ENCODE data around the gene ZNF329. TPM values are rescaled to one million over a fixed set of nuclear protein-coding genes. Genes with fewer than 3 reads are reported as not detected.
A peak's percentile ranks its signal among the peaks of the same experiment; 100 is the strongest.

The ZNF329 gene
- total and polyA plus RNA-seq, 2 donors (not counting 1 experiment from before 2014, with no cell fraction given), result 6.8 to 21.1 TPM

DNA sequence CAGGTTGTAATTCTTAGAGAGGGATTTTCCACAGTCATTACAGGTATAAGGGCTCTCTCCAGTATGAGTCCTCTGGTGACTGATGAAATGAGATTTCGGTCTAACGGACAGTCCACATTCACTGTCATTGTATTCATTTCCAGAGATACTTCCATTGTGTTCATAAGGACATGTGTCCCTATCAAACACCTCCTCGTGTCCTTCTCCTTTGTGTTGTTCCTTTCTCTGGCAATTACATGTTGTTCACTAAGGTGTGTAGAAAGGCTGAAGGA lies 42.1 kb downstream of the ZNF329 start:
- H3K79me2 ChIP-seq (ENCODE audit: control insufficient read depth, insufficient read depth, low read length), result no peaks in the 10 kb centered on the region
- H3K9me3 ChIP-seq (ENCODE audit: control insufficient read depth, insufficient read depth, low read depth, low read length), result peaks cover 2% of the 10 kb centered on the region
- no peak overlapping the region for H3K4me3 ChIP-seq (replicated peaks in 1 of 4; ENCODE audit: control extremely low read depth in 1 of 4, insufficient read depth in 1 of 4, low read depth in 3 of 4, low read length in 4 of 4)
- H3K27ac ChIP-seq (ENCODE audit: insufficient read depth, low read length), result no peak overlapping the region
- TF ChIP-seq EZH2 (IDR thresholded peaks at IDR 0.05; ENCODE audit: low read length, missing control alignments), result no peak
- TF ChIP-seq, protein P1, sequence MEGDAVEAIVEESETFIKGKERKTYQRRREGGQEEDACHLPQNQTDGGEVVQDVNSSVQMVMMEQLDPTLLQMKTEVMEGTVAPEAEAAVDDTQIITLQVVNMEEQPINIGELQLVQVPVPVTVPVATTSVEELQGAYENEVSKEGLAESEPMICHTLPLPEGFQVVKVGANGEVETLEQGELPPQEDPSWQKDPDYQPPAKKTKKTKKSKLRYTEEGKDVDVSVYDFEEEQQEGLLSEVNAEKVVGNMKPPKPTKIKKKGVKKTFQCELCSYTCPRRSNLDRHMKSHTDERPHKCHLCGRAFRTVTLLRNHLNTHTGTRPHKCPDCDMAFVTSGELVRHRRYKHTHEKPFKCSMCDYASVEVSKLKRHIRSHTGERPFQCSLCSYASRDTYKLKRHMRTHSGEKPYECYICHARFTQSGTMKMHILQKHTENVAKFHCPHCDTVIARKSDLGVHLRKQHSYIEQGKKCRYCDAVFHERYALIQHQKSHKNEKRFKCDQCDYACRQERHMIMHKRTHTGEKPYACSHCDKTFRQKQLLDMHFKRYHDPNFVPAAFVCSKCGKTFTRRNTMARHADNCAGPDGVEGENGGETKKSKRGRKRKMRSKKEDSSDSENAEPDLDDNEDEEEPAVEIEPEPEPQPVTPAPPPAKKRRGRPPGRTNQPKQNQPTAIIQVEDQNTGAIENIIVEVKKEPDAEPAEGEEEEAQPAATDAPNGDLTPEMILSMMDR (conservative IDR thresholded peaks at IDR 0.05 in 1 of 2, IDR thresholded peaks at IDR 0.05 in 1 of 2; ENCODE audit: low read depth in 1 of 2, low read length in 2 of 2), result no peak
- H4K20me1 ChIP-seq (ENCODE audit: control insufficient read depth, extremely low read depth, insufficient read depth, low read length), result no peaks in the 10 kb centered on the region
- no peak for DNase-seq (ENCODE audit: low read depth in 2 of 2)
- no peak overlapping the region for H2AFZ ChIP-seq (ENCODE audit: low read length)
- H3K36me3 ChIP-seq (ENCODE audit: control insufficient read depth, insufficient read depth, low read length), result no peaks in the 10 kb centered on the region
- no peak overlapping the region for H3K4me2 ChIP-seq (ENCODE audit: extremely low read depth, insufficient read depth, low read length)
- no peaks in the 10 kb centered on the region for H3K4me1 ChIP-seq (ENCODE audit: control insufficient read depth, extremely low read depth, insufficient read depth, low read length)
- H3K27me3 ChIP-seq (ENCODE audit: control insufficient read depth, insufficient read depth, low read length), result no peaks in the 10 kb centered on the region
- H3K9ac ChIP-seq (ENCODE audit: insufficient read depth, low read length), result no peak overlapping the region

DNA sequence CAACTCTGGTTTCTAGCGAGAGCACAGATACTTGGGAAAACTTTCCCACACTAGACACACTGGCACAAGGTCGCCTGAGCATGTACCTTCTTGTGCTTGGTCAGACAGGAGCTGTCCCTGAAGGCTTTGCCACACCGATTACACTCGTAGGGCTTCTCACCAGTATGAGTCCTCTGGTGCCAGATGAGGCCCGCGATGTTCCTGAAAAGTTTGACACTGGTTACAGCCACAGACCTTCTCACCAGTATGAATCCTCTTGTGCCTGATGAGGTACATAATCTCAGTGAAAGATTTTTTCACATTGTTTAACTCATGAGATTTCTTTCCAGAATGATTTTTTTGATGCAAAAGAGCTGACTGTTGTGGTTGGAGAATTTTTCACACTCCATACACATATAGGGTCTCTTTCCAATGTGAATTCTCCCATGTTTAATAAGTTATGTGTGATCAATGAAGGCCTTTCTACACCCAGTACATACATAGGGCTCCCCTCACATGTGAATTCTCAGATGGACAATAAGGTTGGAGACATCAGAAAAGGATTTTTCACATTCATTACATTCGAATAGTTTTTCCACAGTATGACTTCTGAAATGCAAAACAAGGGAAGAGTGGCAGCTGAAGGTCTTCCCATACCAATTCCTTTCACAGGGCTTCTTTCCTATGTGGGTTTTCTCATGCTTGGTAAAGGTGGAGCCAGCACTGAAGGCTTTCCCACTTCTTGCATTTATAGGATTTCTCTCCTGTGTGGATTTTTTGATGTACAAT lies 42.6 kb downstream of the ZNF329 start:
- no peaks in the 10 kb centered on the region for H3K36me3 ChIP-seq (ENCODE audit: control insufficient read depth, insufficient read depth, low read length)
- no peaks in the 10 kb centered on the region for H3K4me1 ChIP-seq (ENCODE audit: control insufficient read depth, extremely low read depth, insufficient read depth, low read length)
- TF ChIP-seq, protein P1 (conservative IDR thresholded peaks at IDR 0.05 in 1 of 2, IDR thresholded peaks at IDR 0.05 in 1 of 2; ENCODE audit: low read depth in 1 of 2, low read length in 2 of 2), result no peak
- no peak for TF ChIP-seq EZH2 (IDR thresholded peaks at IDR 0.05; ENCODE audit: low read length, missing control alignments)
- H3K27ac ChIP-seq (ENCODE audit: insufficient read depth, low read length), result no peak overlapping the region
- peaks cover 2% of the 10 kb centered on the region for H3K9me3 ChIP-seq (ENCODE audit: control insufficient read depth, insufficient read depth, low read depth, low read length)
- H3K4me2 ChIP-seq (ENCODE audit: extremely low read depth, insufficient read depth, low read length), result no peak overlapping the region
- H3K4me3 ChIP-seq (replicated peaks in 1 of 4; ENCODE audit: control extremely low read depth in 1 of 4, insufficient read depth in 1 of 4, low read depth in 3 of 4, low read length in 4 of 4), result no peak overlapping the region
- H2AFZ ChIP-seq (ENCODE audit: low read length), result no peak overlapping the region
- no peaks in the 10 kb centered on the region for H3K79me2 ChIP-seq (ENCODE audit: control insufficient read depth, insufficient read depth, low read length)
- no peak for DNase-seq (ENCODE audit: low read depth in 2 of 2)
- no peaks in the 10 kb centered on the region for H4K20me1 ChIP-seq (ENCODE audit: control insufficient read depth, extremely low read depth, insufficient read depth, low read length)
- no peak overlapping the region for H3K9ac ChIP-seq (ENCODE audit: insufficient read depth, low read length)
- H3K27me3 ChIP-seq (ENCODE audit: control insufficient read depth, insufficient read depth, low read length), result no peaks in the 10 kb centered on the region

DNA sequence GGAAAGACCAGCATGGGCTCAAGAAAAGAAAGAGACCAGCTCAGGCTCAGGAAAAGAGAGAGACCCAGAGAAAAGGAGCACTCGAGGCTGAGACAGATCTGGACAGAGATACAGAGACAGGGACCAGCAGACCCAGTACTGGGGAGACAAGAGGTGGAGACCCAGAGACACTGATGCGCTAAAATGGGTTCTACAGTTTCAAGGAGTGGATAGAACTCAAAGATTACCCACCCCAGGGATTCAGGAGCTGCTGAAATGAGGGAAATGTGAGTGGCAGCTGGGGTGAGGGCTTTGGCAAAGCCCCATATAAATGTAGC lies 51.9 kb downstream of the ZNF329 start:
- H3K9me3 ChIP-seq (ENCODE audit: control insufficient read depth, insufficient read depth, low read depth, low read length), result peaks cover 2% of the 10 kb centered on the region
- H3K4me1 ChIP-seq (ENCODE audit: control insufficient read depth, extremely low read depth, insufficient read depth, low read length), result no peaks in the 10 kb centered on the region
- no peaks in the 10 kb centered on the region for H3K79me2 ChIP-seq (ENCODE audit: control insufficient read depth, insufficient read depth, low read length)

More for the DNA sequence above, 51.9 kb downstream of the ZNF329 start:
- H3K36me3 ChIP-seq (ENCODE audit: control insufficient read depth, insufficient read depth, low read length), result no peaks in the 10 kb centered on the region
- peak overlapping the region; percentile 65 for H3K9ac ChIP-seq (ENCODE audit: insufficient read depth, low read length)
- peak overlapping the region; percentile 70 for H3K4me2 ChIP-seq (ENCODE audit: extremely low read depth, insufficient read depth, low read length)
- peak overlapping the region; percentile 90 for H3K27ac ChIP-seq (ENCODE audit: insufficient read depth, low read length)
- H3K27me3 ChIP-seq (ENCODE audit: control insufficient read depth, insufficient read depth, low read length), result no peaks in the 10 kb centered on the region
- peak overlapping the region; percentile 54 for H2AFZ ChIP-seq (ENCODE audit: low read length)
- DNase-seq (ENCODE audit: low read depth in 2 of 2), result no peak
- no peaks in the 10 kb centered on the region for H4K20me1 ChIP-seq (ENCODE audit: control insufficient read depth, extremely low read depth, insufficient read depth, low read length)
- no peak for TF ChIP-seq EZH2 (IDR thresholded peaks at IDR 0.05; ENCODE audit: low read length, missing control alignments)
- TF ChIP-seq, protein P1 (conservative IDR thresholded peaks at IDR 0.05 in 1 of 2, IDR thresholded peaks at IDR 0.05 in 1 of 2; ENCODE audit: low read depth in 1 of 2, low read length in 2 of 2), result no peak
- H3K4me3 ChIP-seq (replicated peaks in 1 of 4; ENCODE audit: control extremely low read depth in 1 of 4, insufficient read depth in 1 of 4, low read depth in 3 of 4, low read length in 4 of 4), result peak overlapping the region; percentile 30 to 95 (median 56)

Measured in fibroblast of lung (primary cell).